Keratinocyte (primary cell): ENCODE results near the gene TEX47. TPM values are rescaled to one million over a fixed set of nuclear protein-coding genes. Genes with fewer than 3 reads are reported as not detected.

Experiments
- DNase-seq: peaks from one replicate; pipeline ENCODE4 v3.0.0-alpha.2; 2011; ENCODE audit warnings: low read depth, missing footprints, low spot score
- FAIRE-seq: peaks from 2 replicates; lab custom pipeline; 2011; peaks lifted over from hg19 to GRCh38; lab: Jason Lieb, UNC
- H2AFZ ChIP-seq: 2 replicates; pipeline ENCODE4 v1.6.0; 2012; ENCODE audit warnings: low read length, control low read depth, inconsistent platforms; ENCODE audit not compliant: control insufficient read depth
- H3K27ac ChIP-seq: 2 replicates; pipeline ENCODE4 v1.5.1; 2011; ENCODE audit warnings: low read length; ENCODE audit not compliant: control insufficient read depth, insufficient read depth
- H3K27me3 ChIP-seq: 3 replicates; pipeline ENCODE4 v1.6.0; 2011; ENCODE audit warnings: low read length; ENCODE audit not compliant: control insufficient read depth, insufficient read depth; ENCODE audit errors: extremely low read depth
- H3K36me3 ChIP-seq, 2 experiments: 2 replicates in 1 of 2; 3 replicates in 1 of 2; pipeline ENCODE4 v1.5.1; 2011; ENCODE audit warnings: low read length in 2 of 2, mild to moderate bottlenecking in 1 of 2; ENCODE audit not compliant: control insufficient read depth in 2 of 2, insufficient read depth in 2 of 2; ENCODE audit errors: extremely low read depth in 1 of 2
- H3K4me1 ChIP-seq: 3 replicates; pipeline ENCODE4 v1.5.1; 2011; ENCODE audit warnings: low read length; ENCODE audit not compliant: control insufficient read depth, insufficient read depth; ENCODE audit errors: extremely low read depth
- H3K4me2 ChIP-seq: 3 replicates; pipeline ENCODE4 v1.6.0; 2011; ENCODE audit warnings: low read depth, low read length; ENCODE audit not compliant: control insufficient read depth, insufficient read depth; ENCODE audit errors: extremely low read depth
- H3K4me3 ChIP-seq, 3 experiments: fragments of 200-600 bp in 1 of 3; sonication (generic) in 1 of 3; 2 replicates in 2 of 3; 3 replicates in 1 of 3; pipeline ENCODE4 v1.5.1; 2011 to 2016; ENCODE audit warnings: low read length in 3 of 3, mild to moderate bottlenecking in 3 of 3, control low read depth in 2 of 3, inconsistent platforms in 1 of 3, low read depth in 1 of 3, mixed read lengths in 1 of 3, mixed run types in 1 of 3, moderate library complexity in 1 of 3; ENCODE audit not compliant: control insufficient read depth in 2 of 3, insufficient read depth in 2 of 3; ENCODE audit errors: extremely low read depth in 1 of 3
- H3K79me2 ChIP-seq: 2 replicates; pipeline ENCODE4 v1.6.0; 2012; ENCODE audit warnings: low read length; ENCODE audit not compliant: control insufficient read depth, insufficient read depth
- H3K9ac ChIP-seq: 3 replicates; pipeline ENCODE4 v1.6.0; 2011; ENCODE audit warnings: low read length; ENCODE audit not compliant: control insufficient read depth, insufficient read depth; ENCODE audit errors: extremely low read depth
- H3K9me1 ChIP-seq: 3 replicates; pipeline ENCODE4 v1.6.0; 2011; ENCODE audit warnings: low read length; ENCODE audit not compliant: control insufficient read depth, insufficient read depth; ENCODE audit errors: extremely low read depth
- H3K9me3 ChIP-seq: 2 replicates; pipeline ENCODE4 v1.5.1; 2012; ENCODE audit warnings: low read depth, low read length; ENCODE audit not compliant: control insufficient read depth
- H4K20me1 ChIP-seq: 3 replicates; pipeline ENCODE4 v1.6.0; 2011; ENCODE audit warnings: low read length; ENCODE audit not compliant: control insufficient read depth, insufficient read depth; ENCODE audit errors: extremely low read depth
- CTCF ChIP-seq, 3 experiments: IDR thresholded peaks in 1 of 3; conservative IDR thresholded peaks in 1 of 3; optimal IDR thresholded peaks in 1 of 3; 2 replicates in 2 of 3; 3 replicates in 1 of 3; pipeline versions ENCODE3 to v1.5.1; 2011; ENCODE audit warnings: low read length in 3 of 3, mild to moderate bottlenecking in 3 of 3, moderate library complexity in 2 of 3, control low read depth in 1 of 3, inconsistent platforms in 1 of 3; ENCODE audit not compliant: insufficient read depth in 2 of 3; ENCODE audit errors: extremely low read depth in 1 of 3
- EZH2 ChIP-seq: IDR thresholded peaks from one replicate; pipeline ENCODE4 v1.6.1; 2012; ENCODE audit warnings: inconsistent platforms, mild to moderate bottlenecking, low read length, moderate library complexity
- dilution Hi-C: fragments of 300-500 bp; cut with MboI; formaldehyde crosslinking; loops from one replicate; pipeline ENCODE4 v1.7.0; 2020; ENCODE audit warnings: low sequenced_read_pairs; ENCODE audit not compliant: extremely low pct_ligation_motif_present
- polyA plus RNA-seq, 5 experiments: library from polyadenylated mRNA; depleted of rRNA in 3 of 5; stranded (reverse) in 3 of 5; stranded (forward) in 1 of 5; unstranded in 1 of 5; fragments of >200 nt; gene quantifications; 1 replicate in 1 of 5; 2 replicates in 3 of 5; 3 replicates in 1 of 5; pipeline versions ENCODE4 v1.2.1 to v1.2.3, GENCODE V29; 2011 to 2012; ENCODE audit warnings: missing spikeins in 2 of 5, low read depth in 1 of 5, low replicate concordance in 1 of 5

TEX47 gene
- polyA plus RNA-seq, 1 donor (not counting 4 experiments of a cell fraction or from before 2014, with no cell fraction given) = not detected

- Histone ChIP-seq H3K4me1 (no peaks in the 10 kb centered on the region), H3K79me2 (no peaks in the 10 kb centered on the region), H3K9me3 (no peaks in the 10 kb centered on the region), H3K4me3 (no peak overlapping the region), H3K9me1 (no peaks in the 10 kb centered on the region), H2AFZ (no peak overlapping the region), H3K27me3 (no peaks in the 10 kb centered on the region), H4K20me1 (no peaks in the 10 kb centered on the region), H3K36me3 (no peaks in the 10 kb centered on the region), H3K27ac (no peak overlapping the region), H3K4me2 (no peak overlapping the region), H3K9ac (no peak overlapping the region)
- dilution Hi-C loops = no loop called here
- TF ChIP-seq CTCF (optimal IDR thresholded peaks at IDR 0.05 in 1 of 3, IDR thresholded peaks at IDR 0.05 in 1 of 3, conservative IDR thresholded peaks at IDR 0.05 in 1 of 3; ENCODE audit: extremely low read depth in 1 of 3, insufficient read depth in 2 of 3, low read length in 3 of 3) = no peak
- no peak for TF ChIP-seq EZH2
- FAIRE-seq (no peak), DNase-seq (no peak)
Measured at GRCh38 chr7:88775838-88776237, 19.7 kb downstream of the TEX47 start.

GRCh38 chr7:88772776-88773175 is 22.8 kb downstream of the TEX47 start:
- H3K27me3 ChIP-seq = no peaks in the 10 kb centered on the region
- H3K79me2 ChIP-seq = no peaks in the 10 kb centered on the region
- H3K9me1 ChIP-seq = no peaks in the 10 kb centered on the region
- no peaks in the 10 kb centered on the region for H4K20me1 ChIP-seq
- H3K9ac ChIP-seq = no peak overlapping the region
- H3K4me1 ChIP-seq = no peaks in the 10 kb centered on the region
- H3K27ac ChIP-seq = no peak overlapping the region
- H3K9me3 ChIP-seq = no peaks in the 10 kb centered on the region
- H3K36me3 ChIP-seq = no peaks in the 10 kb centered on the region
- H3K4me2 ChIP-seq = no peak overlapping the region
- FAIRE-seq (no peak), DNase-seq (no peak)
- dilution Hi-C loops = no loop called here
- no peak overlapping the region for H3K4me3 ChIP-seq
- no peak overlapping the region for H2AFZ ChIP-seq
- TF ChIP-seq EZH2 = no peak
- no peak for TF ChIP-seq CTCF (optimal IDR thresholded peaks at IDR 0.05 in 1 of 3, IDR thresholded peaks at IDR 0.05 in 1 of 3, conservative IDR thresholded peaks at IDR 0.05 in 1 of 3; ENCODE audit: extremely low read depth in 1 of 3, insufficient read depth in 2 of 3, low read length in 3 of 3)
